HG03175 (cell line): Measurements from ENCODE around the gene GPR155.
"Not testable (repeated sequence)": the region's sequence is repeated elsewhere in the genome, so short reads cannot be mapped to it uniquely, and the experiment has no call there.

ENCODE experiments used
- ATAC-seq: cut with Tn5 transposase; IDR thresholded peaks from one replicate; pipeline ENCODE4 v1.9.1; 2021; ENCODE audit warnings: mild to moderate bottlenecking, moderate library complexity; ENCODE audit not compliant: unreplicated experiment

The GPR155 gene

DNA sequence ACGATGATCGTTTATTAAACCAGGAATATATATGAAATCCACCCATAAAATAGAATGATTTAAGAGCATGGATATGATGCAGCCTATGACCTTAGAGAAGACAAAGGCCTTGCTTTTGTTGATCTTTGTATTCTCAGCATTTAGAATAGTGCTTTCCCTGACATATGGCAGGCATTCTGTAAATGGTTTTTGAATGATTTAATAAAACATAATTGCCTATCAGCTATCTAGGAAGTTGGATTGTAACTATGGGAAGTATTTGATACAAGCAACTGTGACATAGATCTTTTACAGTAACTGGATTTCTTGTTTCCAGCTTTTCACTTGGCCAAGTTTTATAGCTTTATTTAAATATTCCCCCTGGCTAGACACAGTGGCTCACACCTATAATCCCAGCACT lies 5.1 kb upstream of the GPR155 start:
- ATAC-seq = no peak

DNA sequence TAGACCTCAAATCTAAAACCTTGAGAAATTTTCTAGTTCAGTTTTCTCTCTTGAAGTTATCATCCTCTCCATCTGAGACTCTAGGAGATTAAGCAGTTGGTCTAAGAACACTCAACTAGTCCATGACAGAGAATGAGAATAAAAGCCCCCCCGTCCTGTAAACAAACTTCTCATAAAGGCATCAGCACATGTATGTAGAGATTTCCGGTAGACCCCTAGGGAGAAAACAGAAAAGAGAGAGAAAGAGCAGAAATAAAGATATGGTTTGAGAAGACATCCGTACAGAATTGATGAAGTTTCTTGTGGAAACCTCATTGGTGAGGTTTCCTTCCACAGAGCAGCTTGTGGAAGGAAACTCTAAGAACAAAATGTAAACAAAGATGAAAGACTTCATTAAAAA lies 3.2 kb upstream of the GPR155 start:
- ATAC-seq = no peak

DNA sequence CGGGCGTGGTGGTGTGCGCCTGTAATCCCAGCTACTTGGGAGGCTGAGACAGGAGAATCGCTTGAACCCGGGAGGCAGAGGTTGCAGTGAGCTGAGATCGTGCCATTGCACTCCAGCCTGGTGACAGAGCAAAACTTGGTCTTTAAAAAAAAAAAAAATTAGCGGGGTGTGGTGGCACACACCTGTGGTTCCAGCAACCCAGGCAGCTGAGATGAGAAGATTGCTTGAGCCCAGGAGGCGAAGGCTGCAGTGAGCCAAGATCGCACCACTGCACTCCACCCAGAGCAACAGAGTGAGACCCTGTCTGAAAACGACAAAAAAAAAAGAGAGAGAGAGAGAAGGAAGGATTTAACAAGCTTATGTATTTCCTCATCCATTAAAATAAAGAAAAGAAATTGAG lies 2.7 kb upstream of the GPR155 start:
- ATAC-seq = not testable (repeated sequence)

DNA sequence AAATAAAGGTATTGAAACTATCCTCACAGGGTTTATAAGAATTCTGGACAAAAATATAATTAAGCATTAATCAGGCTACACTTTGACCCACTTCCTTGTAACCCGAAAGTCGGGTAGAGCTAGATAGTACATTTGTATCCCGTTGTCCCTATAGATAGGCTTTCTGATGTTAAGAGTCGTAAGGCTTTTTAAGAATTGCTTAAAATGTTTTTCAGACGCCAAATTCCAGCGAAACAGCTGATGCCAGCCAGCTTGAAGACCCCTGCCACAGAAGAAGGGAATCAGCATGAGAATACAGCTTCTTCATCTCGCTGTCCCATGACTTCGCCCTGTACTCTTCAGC lies 962 bp upstream of the GPR155 start:
- ATAC-seq = no peak

DNA sequence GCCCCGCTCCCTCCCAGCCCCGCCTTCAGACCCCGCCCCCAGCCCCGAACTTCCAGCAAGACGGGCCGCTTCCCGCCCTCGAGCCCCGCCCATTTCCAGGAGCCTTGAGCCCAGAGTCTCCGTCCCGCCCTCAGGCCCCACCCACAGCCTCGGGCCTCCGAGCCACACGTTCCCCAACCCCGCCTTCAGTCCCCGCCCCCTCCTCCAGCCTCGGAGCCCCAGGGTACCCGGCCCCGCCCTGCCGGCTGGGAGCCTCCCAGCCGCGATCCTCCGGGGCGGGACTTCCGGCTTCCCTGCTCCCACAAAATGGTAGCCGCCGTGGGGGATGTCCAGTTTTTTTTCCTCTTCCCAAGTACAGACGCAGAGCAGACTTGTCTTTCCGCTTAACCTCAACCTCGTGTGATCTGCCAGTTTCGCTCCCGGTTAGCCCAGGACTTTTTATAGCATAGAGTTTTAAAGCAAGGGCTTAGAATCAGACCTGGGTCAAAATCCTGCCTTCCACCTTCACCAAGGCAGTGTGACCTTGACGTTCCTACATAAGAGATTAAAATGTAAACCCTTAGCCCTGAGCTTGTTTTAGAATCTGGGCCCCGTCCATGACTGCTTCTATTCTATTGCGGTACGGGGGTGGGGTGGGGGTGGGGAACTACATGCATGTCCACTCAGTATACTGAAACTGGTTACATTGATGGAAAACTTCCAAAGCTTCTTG lies 435 bp upstream of the GPR155 start:
- ATAC-seq = peak; percentile 89

DNA sequence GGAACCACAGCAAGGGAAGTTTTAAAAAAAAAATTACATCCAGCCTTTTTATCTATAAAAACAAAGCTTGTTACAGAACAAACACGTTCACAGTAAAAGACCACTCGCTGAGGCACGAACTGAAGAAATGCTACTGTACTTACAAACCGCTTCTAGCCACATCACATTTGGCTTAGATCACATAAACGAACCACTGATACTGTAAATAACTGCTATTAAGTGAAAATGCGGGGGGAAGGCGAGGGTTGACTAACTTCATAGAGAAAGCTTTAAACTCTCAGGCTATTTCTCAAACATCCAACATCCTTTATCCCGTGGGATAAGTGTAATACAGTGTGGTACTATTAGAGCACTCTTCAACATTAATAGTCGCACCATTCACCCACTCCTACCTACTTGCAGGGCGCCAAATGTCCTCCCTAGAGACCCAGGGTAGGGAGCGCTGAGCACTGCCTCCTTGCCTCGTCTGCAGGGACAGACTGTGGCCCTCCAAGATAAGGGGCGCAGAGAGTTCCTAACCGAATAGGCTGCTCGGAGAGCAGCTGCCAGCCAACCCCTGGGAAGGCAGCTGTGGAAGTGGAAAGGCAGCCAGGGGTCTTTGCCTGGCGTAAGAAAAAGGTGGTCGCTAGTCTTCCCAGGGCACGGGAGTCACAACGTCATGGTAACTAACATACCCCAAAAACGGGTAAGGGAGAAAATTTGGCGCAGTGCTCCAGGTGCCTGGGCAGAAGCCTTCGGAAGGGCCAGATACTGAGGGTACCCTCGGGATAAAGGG lies 854 bp downstream of the GPR155 start:
- ATAC-seq = peak; percentile 26

DNA sequence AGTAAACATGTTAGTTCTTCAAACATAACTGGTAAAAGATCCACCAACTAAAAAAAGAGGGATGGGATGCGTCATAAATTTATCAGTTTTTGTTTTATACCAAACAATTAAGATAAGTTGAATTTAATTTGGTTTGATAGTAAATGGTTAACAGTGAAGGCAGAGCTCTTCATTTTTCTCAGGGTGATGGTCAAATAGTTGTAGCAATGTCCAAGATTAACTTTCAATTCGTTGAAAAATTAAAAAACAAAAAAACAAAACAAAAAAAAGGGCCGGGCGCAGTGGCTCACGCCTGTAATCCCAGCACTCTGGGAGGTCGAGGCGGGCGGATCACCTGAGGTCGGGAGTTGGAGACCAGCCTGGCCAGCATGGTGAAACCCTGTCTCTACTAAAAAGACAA lies 1.8 kb downstream of the GPR155 start:
- not testable (repeated sequence) for ATAC-seq

DNA sequence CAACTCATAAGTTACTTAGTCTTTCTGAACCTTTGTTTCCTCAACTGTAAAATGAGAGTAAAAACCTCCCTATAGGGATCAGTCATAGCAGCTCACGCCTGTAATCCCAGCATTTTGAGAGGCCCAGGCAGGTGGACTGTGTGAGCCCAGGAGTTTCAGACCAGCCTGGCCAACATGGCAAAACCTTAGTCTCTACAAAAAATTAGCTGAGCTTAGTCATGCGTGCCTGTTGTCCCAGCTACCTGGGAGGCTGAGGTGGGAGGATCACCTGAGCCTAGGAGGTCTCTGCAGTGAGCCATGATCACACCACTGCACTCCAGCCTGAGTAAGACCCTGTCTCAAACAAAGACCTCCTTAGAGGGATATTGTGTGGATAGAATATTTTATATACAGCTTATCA lies 2.3 kb downstream of the GPR155 start:
- ATAC-seq = no peak

DNA sequence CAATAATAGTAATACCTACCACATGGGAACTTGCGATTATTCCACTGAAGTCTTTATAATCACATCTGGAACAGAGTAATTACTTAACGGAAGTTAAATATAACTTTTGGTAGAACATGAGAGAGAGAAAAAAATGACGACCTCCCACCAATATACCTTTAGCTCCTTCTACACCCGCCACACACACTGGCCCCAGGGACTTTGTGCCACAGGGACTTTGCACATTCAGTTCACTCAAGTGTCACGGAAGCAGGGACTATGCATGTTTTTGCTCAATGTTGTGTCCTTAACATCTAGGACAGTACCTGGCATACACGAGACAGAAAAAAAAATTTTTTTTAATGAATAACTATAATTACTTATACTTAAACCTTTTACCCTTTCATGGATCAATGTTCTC lies 4.0 kb downstream of the GPR155 start:
- no peak for ATAC-seq

DNA sequence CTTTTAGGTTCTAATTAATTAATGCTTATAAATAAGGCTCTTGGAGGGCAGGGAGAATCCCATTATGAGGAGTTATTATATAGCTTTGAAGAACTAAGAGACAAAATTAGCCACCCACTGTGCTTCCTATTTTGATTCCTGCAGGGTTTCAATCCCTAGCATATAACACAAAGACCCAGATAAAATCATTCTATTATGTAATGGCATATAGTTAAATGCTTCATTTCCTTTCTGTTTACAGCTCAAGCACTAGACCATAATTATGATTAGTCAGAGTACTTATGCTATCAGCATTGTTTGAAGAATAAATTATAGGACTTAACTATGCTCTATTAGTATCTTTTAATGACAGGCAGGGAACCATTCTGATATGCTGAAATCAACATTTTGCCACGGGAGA lies 9.1 kb downstream of the GPR155 start:
- no peak for ATAC-seq

DNA sequence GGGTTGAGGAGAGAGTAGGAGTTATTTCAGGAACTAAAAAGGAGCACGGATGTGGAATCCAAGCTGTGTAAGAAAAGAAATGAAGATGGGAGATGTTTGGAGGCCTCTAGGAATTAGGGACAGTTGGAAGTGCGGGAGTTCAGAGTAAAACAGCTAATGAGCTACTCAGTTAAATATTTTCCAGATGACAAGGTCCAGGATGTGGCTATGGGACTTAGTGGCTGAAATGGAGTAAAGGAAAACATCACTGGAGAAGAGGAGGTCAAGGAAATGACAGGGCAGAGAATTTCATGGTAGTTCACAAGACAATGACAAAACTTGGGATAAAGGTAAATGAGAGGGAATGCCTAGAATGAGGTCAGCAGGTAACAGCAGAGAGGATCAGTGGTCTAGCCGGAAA lies 13.0 kb downstream of the GPR155 start:
- no peak for ATAC-seq

DNA sequence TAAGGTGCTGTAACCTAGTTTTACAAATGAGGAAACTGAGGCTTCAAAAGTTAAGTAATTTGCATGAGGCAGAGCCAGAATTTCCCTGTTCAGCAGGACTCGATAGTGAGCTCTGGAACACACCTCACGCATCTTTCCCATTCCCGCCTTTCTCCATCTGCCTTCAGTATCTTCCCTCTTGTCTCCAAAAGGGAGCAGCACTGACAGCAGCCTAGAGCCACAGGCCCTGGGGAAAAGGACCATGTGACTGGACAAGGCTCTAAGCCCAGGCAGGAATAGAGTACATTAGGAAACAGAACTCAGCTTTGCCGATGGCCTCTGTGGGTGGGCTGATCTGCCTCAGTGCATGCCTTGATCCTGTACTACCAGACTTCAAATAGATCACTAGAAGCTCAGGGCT lies 21.5 kb downstream of the GPR155 start:
- no peak for ATAC-seq

DNA sequence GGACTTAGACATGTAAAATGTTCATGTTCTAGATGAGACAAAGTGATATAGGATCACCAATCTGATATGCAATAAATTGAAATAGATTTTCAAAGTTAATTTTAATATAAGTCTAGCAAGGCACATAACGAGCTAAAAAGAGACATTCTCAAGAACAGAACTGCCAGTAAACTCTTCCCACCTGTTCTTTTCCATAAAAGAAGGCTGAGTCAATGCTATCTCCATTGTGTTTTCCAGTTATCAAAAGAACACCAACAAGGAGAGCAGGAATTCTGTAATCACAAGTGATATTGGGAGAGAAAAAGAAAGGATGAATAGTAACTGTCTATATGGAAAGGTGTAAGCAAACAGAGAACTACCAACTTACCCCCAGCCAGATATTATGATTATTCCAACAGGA lies 25.6 kb downstream of the GPR155 start:
- ATAC-seq = no peak

DNA sequence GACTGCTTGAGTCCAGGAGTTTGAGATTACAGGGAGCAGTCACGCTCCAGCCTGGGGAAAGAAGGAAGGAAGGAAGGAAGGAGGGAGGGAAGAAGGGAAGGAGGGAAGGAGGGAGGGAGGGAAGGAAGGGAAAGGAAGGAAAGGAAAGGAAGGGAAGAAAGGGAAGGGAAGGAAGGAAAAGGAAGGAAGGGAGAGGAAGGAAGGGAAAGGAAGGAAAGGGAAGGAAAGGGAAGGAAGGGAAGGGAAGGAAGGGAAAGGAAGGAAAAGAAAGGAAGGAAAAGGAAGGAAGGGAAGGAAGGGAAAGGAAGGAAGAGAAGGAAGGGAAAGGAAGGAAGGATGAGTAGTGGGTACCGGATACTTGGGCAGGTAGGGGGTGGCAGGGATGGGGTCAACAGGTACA lies 32.3 kb downstream of the GPR155 start:
- no peak for ATAC-seq

DNA sequence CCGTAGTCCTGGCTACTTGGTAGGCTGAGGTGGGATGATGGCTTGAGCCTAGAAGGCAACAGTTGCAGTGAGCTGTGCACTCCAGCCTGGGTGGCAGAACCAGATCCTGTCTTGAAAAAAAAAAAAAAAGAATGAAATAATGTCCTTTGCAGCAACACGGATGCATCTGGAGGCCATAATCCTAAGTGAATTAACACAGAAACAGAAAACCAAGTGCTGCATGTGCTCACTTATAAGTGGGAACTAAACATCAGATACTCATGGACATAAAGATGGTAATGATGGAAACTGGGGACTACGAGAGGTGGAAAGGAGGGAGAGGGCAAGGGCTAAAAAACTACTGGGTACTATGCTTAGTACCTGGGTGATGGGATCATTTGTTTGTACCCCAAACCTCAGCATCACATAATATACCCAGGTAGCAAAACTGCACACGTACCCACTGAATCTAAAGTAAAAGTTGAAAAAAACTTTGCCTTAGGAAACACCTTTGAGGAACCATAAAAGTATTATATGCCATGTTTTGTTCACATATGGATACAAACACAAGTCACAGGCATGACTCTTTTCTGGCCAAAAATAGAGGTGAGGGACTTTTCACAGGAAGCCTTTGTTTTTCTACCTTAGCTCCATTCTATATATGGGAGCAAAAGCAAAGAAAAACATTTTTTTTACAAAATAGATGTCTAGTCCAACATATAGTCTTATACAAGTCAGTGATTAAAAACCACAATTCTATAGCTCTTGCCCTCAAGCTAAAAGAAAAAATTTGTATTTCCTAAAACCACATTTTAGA lies 36.6 kb downstream of the GPR155 start:
- no peak for ATAC-seq

DNA sequence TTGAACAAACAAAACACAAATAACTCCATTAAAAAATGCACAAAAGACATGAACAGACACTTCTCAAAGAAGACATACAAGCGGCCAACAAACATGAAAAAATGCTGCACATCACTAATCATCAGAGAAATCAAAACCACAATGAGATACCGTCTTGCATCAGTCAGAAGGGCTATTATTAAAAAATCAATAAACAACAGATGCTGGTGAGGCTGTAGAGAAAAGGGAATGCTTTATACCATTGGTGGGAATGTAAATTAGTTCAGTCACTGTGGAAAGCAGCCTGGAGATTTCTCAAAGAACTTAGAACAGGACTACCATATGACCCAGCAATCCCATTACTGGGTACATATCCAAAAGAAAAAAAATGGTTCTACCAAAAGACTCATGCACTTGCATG lies 37.8 kb downstream of the GPR155 start:
- ATAC-seq = no peak

DNA sequence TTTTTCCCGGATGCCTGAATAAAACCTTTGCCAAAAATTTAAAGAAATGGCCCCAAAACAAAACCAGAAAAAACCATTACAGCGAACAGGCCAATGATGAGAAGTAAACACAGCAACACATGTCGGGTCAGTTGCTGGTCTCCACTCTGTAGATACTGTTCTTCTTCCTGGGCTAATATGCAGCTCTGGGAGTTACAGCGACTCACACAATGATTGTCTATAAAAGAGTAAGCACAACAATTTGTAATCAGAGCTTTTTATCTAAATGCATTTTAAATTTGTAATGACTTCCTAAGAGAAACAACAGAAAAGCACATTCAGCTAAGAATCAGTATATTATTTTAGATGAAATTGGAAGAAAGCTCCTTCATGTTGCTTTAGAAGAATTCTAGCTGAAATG lies 40.3 kb downstream of the GPR155 start:
- ATAC-seq = no peak

DNA sequence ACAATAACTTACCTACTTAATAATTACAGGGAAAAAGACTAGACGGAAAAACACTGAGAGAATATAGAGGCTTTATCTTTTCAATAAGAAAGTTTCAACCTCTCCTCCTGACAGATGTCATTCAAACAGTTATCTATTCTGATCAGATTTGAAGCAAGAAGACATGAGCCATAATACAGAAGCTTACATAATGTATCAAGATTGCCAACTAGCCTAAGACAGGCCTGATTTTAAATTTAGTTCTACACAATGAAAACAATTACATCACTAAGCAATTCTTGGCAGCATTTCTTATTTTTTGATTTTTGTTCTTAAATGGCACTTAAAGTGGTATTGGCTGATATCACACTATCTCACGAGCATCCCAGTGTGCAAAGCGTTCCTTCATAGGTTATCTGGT lies 41.6 kb downstream of the GPR155 start:
- ATAC-seq = no peak

DNA sequence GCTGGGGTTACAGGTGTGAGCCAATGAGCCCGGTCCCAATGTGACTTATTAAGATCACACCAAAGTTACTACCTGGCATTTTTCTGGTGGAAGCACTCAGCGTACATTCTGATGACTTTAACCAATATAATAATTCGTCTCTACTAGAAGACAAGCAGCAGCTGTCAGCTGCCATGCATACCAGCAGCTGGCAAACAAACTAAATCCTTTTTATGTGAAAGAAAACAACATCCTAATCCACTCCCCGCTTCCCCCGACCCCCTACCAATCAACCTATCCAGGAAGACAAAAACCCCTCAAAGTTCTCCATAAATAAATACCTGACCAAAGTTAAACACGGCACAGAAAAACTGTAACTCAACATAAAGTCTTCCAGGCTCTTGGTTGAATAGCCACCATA lies 42.1 kb downstream of the GPR155 start:
- no peak for ATAC-seq

DNA sequence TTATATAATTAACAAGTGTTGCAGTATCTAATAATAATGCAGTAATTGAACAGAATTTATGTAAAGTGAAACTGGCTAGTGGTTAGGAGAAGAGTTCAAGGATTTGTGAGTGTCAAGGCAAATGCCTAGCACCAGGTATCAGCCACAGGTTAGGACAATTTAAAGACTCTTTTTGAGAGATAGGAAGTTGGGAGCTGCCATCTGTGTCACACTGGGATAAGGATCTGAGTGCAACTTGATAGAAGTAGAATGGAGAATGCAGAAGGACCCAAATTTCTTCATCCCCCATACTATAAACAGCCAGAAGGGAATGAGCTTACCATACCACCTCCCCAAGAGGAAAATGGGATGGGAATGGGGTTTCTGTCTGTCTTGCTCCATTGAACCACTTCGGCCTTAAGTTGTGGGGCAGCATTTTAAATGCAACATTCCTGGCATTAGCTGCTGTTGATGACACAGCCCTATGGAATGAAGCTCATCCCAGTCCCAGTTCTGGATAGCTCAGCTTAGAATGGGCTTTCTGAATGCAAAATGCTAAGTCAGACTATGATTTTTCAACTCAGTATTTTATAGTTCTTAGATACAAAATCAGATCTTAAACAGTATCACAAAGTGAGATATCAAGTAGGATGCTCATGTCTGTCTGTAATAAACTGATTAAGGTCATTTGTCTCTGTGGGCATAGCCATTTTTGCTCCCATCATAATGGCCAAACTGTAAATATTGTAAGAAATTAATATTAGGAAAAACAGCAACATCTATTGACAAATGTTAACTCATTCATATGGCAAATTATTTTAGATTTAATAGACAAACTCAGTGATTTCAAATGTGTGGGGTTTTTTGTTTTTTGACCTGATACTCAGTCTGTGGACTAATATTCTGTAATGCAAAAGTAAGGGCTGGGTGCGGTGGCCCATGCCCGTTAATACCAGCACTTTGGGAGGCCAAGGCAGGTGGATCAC lies 44.0 kb downstream of the GPR155 start:
- no peak for ATAC-seq

DNA sequence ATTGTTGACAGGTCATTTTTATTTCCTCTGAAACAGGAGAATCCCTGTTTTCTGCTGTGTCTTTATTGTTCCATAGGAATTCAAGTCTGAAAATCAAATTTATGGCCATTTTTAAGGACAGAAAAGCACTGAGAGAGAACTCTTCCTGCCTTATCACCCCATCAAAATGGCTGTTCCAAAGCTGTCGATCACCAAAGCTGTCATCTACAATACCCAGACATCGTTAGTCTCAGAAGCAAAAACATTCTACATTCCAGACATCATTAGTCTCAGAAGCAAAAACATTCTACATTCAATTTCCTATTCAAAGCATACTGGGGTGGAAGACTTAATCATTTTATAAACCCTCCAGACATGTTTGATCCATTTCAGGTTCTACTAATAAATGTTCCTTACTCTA lies 46.9 kb downstream of the GPR155 start:
- no peak for ATAC-seq
